ENCODE results near the gene SENP1.

- peak; percentile 90 for TF ChIP-seq EZH2 (IDR thresholded peaks at IDR 0.05; ENCODE audit: low read depth, unreplicated experiment)
- TF ChIP-seq CTCF (conservative IDR thresholded peaks at IDR 0.05; ENCODE audit: low read depth in 2 of 2) = peak; percentile 35 to 38; a peak in 1 of 4 replicates
- TF ChIP-seq, protein P1, sequence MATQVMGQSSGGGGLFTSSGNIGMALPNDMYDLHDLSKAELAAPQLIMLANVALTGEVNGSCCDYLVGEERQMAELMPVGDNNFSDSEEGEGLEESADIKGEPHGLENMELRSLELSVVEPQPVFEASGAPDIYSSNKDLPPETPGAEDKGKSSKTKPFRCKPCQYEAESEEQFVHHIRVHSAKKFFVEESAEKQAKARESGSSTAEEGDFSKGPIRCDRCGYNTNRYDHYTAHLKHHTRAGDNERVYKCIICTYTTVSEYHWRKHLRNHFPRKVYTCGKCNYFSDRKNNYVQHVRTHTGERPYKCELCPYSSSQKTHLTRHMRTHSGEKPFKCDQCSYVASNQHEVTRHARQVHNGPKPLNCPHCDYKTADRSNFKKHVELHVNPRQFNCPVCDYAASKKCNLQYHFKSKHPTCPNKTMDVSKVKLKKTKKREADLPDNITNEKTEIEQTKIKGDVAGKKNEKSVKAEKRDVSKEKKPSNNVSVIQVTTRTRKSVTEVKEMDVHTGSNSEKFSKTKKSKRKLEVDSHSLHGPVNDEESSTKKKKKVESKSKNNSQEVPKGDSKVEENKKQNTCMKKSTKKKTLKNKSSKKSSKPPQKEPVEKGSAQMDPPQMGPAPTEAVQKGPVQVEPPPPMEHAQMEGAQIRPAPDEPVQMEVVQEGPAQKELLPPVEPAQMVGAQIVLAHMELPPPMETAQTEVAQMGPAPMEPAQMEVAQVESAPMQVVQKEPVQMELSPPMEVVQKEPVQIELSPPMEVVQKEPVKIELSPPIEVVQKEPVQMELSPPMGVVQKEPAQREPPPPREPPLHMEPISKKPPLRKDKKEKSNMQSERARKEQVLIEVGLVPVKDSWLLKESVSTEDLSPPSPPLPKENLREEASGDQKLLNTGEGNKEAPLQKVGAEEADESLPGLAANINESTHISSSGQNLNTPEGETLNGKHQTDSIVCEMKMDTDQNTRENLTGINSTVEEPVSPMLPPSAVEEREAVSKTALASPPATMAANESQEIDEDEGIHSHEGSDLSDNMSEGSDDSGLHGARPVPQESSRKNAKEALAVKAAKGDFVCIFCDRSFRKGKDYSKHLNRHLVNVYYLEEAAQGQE (IDR thresholded peaks at IDR 0.05; ENCODE audit: unreplicated experiment) = no peak
- TF ChIP-seq EZH2phosphoT487 (IDR thresholded peaks at IDR 0.05; ENCODE audit: unreplicated experiment) = no peak
- no peak for TF ChIP-seq POLR2AphosphoS5 (IDR thresholded peaks at IDR 0.05; ENCODE audit: low read depth)
- TF ChIP-seq CREB1 (CRISPR knock-in tag; IDR thresholded peaks at IDR 0.05; ENCODE audit: low read depth) = no peak
- no peak for TF ChIP-seq ZNF114 (CRISPR knock-in tag; IDR thresholded peaks at IDR 0.05)
- TF ChIP-seq, protein P2, sequence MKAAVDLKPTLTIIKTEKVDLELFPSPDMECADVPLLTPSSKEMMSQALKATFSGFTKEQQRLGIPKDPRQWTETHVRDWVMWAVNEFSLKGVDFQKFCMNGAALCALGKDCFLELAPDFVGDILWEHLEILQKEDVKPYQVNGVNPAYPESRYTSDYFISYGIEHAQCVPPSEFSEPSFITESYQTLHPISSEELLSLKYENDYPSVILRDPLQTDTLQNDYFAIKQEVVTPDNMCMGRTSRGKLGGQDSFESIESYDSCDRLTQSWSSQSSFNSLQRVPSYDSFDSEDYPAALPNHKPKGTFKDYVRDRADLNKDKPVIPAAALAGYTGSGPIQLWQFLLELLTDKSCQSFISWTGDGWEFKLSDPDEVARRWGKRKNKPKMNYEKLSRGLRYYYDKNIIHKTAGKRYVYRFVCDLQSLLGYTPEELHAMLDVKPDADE (IDR thresholded peaks at IDR 0.05) = no peak
Observed at GRCh38 chr12:48003226-48004052, 102.4 kb downstream of the SENP1 start.
